GM12878 (cell line): Measurements from ENCODE around the gene SLC22A23.

Experiments used
- SMC3 ChIP-seq: IDR thresholded peaks from 2 replicates; pipeline ENCODE4 v1.6.1; 2011; ENCODE audit warnings: low read length, improper control_type of control experiment, borderline replicate concordance
- TF ChIP-seq, protein P1 (sequence below): IDR thresholded peaks from 2 replicates; pipeline ENCODE4 v1.6.1; 2012; ENCODE audit warnings: low read depth, low read length, improper control_type of control experiment

DNA sequence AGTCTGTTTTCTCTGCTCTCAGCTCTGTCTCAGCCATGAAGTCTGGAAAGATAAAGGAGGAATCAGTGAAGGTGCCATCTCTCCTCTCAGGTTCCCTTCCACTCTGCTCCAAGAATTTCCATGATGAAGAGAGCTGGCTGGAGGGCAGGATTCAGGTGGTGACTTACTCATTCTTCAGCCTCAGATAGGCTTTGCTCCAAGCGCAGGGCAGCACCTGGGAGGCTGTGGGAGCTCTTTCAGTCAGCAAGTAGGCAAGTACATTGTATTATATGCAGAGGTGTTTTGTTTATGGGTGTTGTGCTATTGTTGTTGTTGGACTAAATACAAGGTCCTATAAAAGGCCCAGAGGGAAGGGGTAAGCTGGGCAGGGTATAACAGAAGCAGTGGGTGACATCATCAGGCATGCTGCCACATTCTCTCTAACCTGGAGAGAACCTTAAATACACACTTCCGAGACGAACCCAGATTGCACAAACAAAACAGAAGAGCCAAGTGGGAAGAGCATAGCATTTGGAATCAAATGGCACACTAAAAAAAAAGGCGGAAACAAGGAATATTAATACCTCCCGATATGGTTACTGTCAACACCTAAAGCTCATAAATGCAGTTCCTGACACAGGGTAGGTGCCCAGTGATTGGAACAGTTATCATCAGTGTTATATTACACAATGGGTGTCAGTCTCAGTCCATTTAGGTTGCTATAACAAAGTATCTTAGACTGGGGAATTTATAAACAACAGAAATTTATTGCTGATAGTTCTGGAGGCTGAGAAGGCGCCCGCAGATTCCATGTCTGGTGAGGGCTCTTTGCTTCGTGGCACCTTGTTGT lies 212.6 kb downstream of the SLC22A23 start:
- TF ChIP-seq, protein P1, sequence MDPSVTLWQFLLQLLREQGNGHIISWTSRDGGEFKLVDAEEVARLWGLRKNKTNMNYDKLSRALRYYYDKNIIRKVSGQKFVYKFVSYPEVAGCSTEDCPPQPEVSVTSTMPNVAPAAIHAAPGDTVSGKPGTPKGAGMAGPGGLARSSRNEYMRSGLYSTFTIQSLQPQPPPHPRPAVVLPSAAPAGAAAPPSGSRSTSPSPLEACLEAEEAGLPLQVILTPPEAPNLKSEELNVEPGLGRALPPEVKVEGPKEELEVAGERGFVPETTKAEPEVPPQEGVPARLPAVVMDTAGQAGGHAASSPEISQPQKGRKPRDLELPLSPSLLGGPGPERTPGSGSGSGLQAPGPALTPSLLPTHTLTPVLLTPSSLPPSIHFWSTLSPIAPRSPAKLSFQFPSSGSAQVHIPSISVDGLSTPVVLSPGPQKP = no peak
- no peak for TF ChIP-seq SMC3
